AG09319 (cell line): ENCODE data around the gene FAM110C.

Experiments used
- DNase-seq: peaks from one replicate; pipeline ENCODE4 v3.0.0-alpha.2; 2010; ENCODE audit warnings: low read depth; ENCODE audit errors: extremely low read depth
- CTCF ChIP-seq: IDR thresholded peaks from 2 replicates; pipeline ENCODE4 v1.5.1; 2011; ENCODE audit warnings: low read depth, mild to moderate bottlenecking, inconsistent platforms, low read length, moderate library complexity

FAM110C gene

GRCh38 chr2:40465-40864, 5.8 kb downstream of the FAM110C start:
- TF ChIP-seq CTCF: no peak
- DNase-seq: no peak

GRCh38 chr2:38155-38554, 8.2 kb downstream of the FAM110C start:
- DNase-seq: no peak

DNA sequence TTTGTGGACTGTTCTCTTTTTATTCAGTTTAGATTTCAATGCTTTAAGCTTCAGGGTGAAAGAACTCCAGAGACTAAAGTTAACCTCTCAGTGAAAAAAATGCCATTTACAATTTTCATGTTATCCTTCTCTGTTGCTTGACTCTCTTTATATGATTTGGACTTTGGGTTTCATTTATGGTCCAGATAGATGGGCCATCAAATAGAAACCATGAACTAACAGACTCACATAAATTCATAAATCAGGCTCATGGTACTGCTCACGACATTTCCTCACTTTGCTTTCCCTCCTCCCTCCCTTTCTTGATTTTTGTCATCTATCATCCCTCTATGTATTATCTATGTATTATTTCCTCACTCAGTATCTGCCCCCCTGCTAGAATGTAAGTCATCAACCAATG, 10.0 kb downstream of the FAM110C start:
- TF ChIP-seq CTCF: no peak
- DNase-seq: no peak

More at GRCh38 chr2:38155-38554, 8.2 kb downstream of the FAM110C start:
- TF ChIP-seq CTCF: no peak

GRCh38 chr2:35852-36251, 10.5 kb downstream of the FAM110C start:
- no peak for DNase-seq
- no peak for TF ChIP-seq CTCF

DNA sequence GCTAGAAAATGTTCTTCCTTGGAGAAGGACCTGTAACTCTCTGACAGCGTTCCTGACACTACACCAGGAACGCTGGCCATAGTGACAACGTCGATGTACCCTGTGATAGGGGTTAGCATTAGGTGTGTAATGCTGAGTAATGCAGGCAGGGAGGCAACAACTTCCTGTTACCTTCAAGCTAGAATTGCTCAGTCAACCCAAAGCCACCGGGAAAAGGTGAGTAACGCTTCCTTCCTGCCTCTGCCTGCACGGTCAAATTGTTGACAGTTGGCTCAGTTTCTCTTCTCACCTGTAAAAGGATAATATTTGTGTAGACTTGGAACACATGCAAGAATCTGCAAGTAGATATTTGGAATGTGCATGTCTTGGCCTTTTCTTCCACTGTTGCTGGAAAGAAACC, 12.7 kb downstream of the FAM110C start:
- DNase-seq: no peak
- TF ChIP-seq CTCF: no peak

GRCh38 chr2:32068-32467, 14.2 kb downstream of the FAM110C start:
- no peak for DNase-seq
- no peak for TF ChIP-seq CTCF

- no peak for TF ChIP-seq CTCF
- DNase-seq: no peak
Measured at GRCh38 chr2:29253-29652, 17.1 kb downstream of the FAM110C start.
